Tibial nerve (tissue), 3 donors: ENCODE measurements around the gene NKX1-1.

ENCODE experiments used
- CTCF ChIP-seq, 5 experiments: fragments of 200-600 bp in 3 of 5; fragments of 450-650 bp in 2 of 5; sonication (generic) in 3 of 5; IDR thresholded peaks; one replicate each; pipeline ENCODE4 v1.5.1; 2016 to 2019; ENCODE audit warnings: antibody characterized with exemption in 5 of 5, mild to moderate bottlenecking in 3 of 5, moderate library complexity in 2 of 5
- POLR2A ChIP-seq, 2 donors: fragments of 450-650 bp; IDR thresholded peaks; one replicate each; pipeline ENCODE4 v1.6.1; 2017; ENCODE audit warnings: antibody characterized with exemption in 2 of 2, mild to moderate bottlenecking in 2 of 2, moderate library complexity in 2 of 2

- TF ChIP-seq CTCF (IDR thresholded peaks at IDR 0.05), result no peak
- TF ChIP-seq POLR2A (IDR thresholded peaks at IDR 0.05), result no peak
These were observed 5.9 kb downstream of the NKX1-1 start for GRCh38 chr4:1400191-1400805.
